Mucosa of descending colon (tissue), 3 donors: Measurements from ENCODE around the gene ANKRD31. TPM values are rescaled to one million over a fixed set of nuclear protein-coding genes. Genes with fewer than 3 reads are reported as not detected.
A peak's percentile ranks its signal among the peaks of the same experiment; 100 is the strongest.

ENCODE experiments used
- ATAC-seq: fragments of 200-7000 bp; cut with Tn5 transposase; one replicate; pipeline ENCODE4 v1.9.1; 2020; ENCODE audit warnings: mild to moderate bottlenecking, moderate library complexity
- DNase-seq, 3 donors: peaks; one replicate each; pipeline ENCODE4 v3.0.0-alpha.2; 2020
- H3K36me3 ChIP-seq: fragments of 200-600 bp; one replicate; pipeline ENCODE4 v1.8.0; 2021; ENCODE audit warnings: low read depth, mild to moderate bottlenecking
- H3K4me1 ChIP-seq: fragments of 200-600 bp; one replicate; pipeline ENCODE4 v1.8.0; 2021; ENCODE audit warnings: low read depth, mild to moderate bottlenecking
- H3K4me3 ChIP-seq: fragments of 200-600 bp; one replicate; pipeline ENCODE4 v1.8.0; 2021; ENCODE audit warnings: mild to moderate bottlenecking
- H3K9me3 ChIP-seq: fragments of 200-600 bp; one replicate; pipeline ENCODE4 v1.8.0; 2021; ENCODE audit warnings: mild to moderate bottlenecking
- intact Hi-C, 2 donors: fragments of 100-400 bp; cut with DNase I in 1 of 2; cut with micrococcal nuclease in 1 of 2; formaldehyde crosslinking; loops; one replicate each; pipeline versions ENCODE4 v1.11.0 to v1.11.1; 2022; cut with DNase I, micrococcal nuclease
- total RNA-seq, 3 donors: library from RNA; stranded (reverse); fragmentation: NEBNext Ultra II Directional in 2 of 3; extraction: Animal tissue kit (Norgen Biotek cat#: 25700) in 2 of 3; gene quantifications; one replicate each; pipeline versions ENCODE4 v1.2.1 to v1.2.4, GENCODE V29; 2021 to 2023
- TF ChIP-seq, protein P1 (sequence below): fragments of 200-600 bp; IDR thresholded peaks from one replicate; pipeline ENCODE4 v1.8.0; 2022; ENCODE audit warnings: antibody characterized with exemption, mild to moderate bottlenecking
- donor health status: DM: no; HTN: no; CAD: no; lungs with moderate emphysema.
- donor health status: DM: no; HTN: no; CAD: no.
- donor health status: DM: no; HTN: yes; CAD: no.

Gene ANKRD31
- total RNA-seq, 3 donors from 2014 or later, result 0.14 to 0.17 (median 0.16) TPM

- no peaks in the 10 kb centered on the region for H3K4me1 ChIP-seq
- no peak for ATAC-seq
- H3K9me3 ChIP-seq, result no peaks in the 10 kb centered on the region
- H3K36me3 ChIP-seq, result no peaks in the 10 kb centered on the region
- intact Hi-C loops, result no loop called here
- no peak for DNase-seq
- no peak overlapping the region for H3K4me3 ChIP-seq
- TF ChIP-seq, protein P1, sequence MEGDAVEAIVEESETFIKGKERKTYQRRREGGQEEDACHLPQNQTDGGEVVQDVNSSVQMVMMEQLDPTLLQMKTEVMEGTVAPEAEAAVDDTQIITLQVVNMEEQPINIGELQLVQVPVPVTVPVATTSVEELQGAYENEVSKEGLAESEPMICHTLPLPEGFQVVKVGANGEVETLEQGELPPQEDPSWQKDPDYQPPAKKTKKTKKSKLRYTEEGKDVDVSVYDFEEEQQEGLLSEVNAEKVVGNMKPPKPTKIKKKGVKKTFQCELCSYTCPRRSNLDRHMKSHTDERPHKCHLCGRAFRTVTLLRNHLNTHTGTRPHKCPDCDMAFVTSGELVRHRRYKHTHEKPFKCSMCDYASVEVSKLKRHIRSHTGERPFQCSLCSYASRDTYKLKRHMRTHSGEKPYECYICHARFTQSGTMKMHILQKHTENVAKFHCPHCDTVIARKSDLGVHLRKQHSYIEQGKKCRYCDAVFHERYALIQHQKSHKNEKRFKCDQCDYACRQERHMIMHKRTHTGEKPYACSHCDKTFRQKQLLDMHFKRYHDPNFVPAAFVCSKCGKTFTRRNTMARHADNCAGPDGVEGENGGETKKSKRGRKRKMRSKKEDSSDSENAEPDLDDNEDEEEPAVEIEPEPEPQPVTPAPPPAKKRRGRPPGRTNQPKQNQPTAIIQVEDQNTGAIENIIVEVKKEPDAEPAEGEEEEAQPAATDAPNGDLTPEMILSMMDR, result no peak
These were observed 169.2 kb downstream of the ANKRD31 start for GRCh38 chr5:75067434-75067833.

DNA sequence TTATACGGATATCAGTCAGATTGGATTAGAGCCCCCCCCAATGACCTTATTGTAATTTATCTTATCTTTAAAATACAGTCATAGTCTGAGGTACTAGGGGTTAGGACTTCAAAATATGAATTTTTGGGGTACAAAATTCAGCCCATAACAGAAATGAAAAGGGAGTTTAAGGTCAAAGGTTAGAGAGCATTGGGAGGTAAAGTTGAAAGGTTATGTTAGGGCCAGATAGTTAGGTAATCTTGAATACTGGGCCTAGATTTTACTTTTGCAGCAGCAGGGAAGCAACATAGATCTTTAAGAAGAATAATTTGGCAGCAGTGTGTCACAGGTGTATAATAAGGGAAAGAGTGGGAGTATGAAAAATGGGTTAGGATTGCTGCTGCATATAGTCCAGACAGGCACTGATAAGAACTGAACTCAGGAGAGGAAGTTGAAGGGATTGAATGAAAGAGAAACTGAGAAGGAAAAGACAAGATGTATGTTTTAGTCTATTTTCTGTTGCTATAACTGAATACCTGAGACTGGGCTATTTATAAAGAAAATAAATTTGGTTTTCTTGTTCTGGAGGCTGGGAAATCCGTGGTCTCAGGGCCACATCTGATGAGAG is 173.7 kb downstream of the ANKRD31 start:
- TF ChIP-seq, protein P1, result no peak
- H3K4me3 ChIP-seq, result no peak overlapping the region
- H3K36me3 ChIP-seq, result no peaks in the 10 kb centered on the region
- DNase-seq (no peak), ATAC-seq (no peak)
- no peaks in the 10 kb centered on the region for H3K4me1 ChIP-seq
- intact Hi-C loops, result no loop called here
- H3K9me3 ChIP-seq, result no peaks in the 10 kb centered on the region

GRCh38 chr5:75059912-75060545 is 176.6 kb downstream of the ANKRD31 start:
- no peak overlapping the region for H3K4me3 ChIP-seq
- ATAC-seq (peak; percentile 56), DNase-seq (no peak)

GRCh38 chr5:75058986-75059535 is 177.6 kb downstream of the ANKRD31 start:
- Histone ChIP-seq H3K9me3 (no peaks in the 10 kb centered on the region), H3K4me3 (no peak overlapping the region), H3K36me3 (no peaks in the 10 kb centered on the region), H3K4me1 (peaks cover 6% of the 10 kb centered on the region)
- no peak for ATAC-seq
- TF ChIP-seq, protein P1, result no peak
- intact Hi-C loops, result no loop called here
- DNase-seq, result no peak

More at GRCh38 chr5:75059912-75060545, 176.6 kb downstream of the ANKRD31 start:
- Histone ChIP-seq H3K4me1 (no peaks in the 10 kb centered on the region), H3K9me3 (no peaks in the 10 kb centered on the region), H3K36me3 (no peaks in the 10 kb centered on the region)
- intact Hi-C loops, result no loop called here
- TF ChIP-seq, protein P1, result no peak

DNA sequence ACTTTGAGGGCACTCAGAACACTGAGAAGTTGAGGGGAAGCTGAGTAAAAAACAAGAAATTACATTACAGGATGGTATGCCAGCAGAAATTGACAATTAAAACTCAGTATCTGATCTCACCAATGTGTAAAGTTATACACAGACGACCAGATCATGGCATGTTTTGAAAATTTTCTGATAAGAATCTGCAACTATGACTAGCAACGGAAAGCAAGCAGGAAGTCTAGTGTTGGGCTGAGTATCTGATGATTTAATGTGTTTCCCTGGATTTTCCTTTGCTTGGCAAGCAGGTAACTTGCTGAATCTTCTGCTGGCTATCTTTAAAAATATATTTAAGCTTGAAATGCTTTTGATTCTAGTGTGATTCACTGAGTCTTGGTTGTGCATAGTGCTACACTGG is 179.1 kb downstream of the ANKRD31 start:
- ATAC-seq, result no peak
- H3K36me3 ChIP-seq, result no peaks in the 10 kb centered on the region
- TF ChIP-seq, protein P1, result no peak
- intact Hi-C loops, result no loop called here
- H3K4me1 ChIP-seq, result peaks cover 12% of the 10 kb centered on the region
- DNase-seq, result no peak
- H3K4me3 ChIP-seq, result no peak overlapping the region
- H3K9me3 ChIP-seq, result no peaks in the 10 kb centered on the region
